Measurements from ENCODE around the gene MIP.
"Not testable (repeated sequence)": the region's sequence is repeated elsewhere in the genome, so short reads cannot be mapped to it uniquely, and the experiment has no call there.

Gene MIP

DNA sequence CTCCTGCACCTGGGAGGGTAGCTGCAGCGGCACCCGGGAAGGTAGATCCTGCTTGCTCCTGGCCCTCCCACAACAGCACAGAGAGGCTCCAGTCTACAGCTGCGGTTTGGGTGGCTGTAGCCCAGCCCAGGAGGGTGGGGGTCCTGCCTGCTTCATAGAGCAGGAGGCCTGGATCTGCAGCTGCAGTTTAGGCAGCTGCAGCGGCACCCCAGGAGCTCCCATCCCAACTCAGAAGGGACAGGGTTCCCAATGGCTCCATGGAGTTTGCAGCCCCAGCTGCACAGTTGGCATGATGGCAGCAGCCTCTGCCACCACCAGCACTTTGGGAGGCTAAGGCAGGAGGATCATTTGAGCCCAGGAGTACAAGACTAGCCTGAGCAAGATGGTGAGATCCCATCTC, 43.7 kb downstream of the MIP start:
- DNase-seq (ENCODE audit: low read depth in 3 of 3): no peak

DNA sequence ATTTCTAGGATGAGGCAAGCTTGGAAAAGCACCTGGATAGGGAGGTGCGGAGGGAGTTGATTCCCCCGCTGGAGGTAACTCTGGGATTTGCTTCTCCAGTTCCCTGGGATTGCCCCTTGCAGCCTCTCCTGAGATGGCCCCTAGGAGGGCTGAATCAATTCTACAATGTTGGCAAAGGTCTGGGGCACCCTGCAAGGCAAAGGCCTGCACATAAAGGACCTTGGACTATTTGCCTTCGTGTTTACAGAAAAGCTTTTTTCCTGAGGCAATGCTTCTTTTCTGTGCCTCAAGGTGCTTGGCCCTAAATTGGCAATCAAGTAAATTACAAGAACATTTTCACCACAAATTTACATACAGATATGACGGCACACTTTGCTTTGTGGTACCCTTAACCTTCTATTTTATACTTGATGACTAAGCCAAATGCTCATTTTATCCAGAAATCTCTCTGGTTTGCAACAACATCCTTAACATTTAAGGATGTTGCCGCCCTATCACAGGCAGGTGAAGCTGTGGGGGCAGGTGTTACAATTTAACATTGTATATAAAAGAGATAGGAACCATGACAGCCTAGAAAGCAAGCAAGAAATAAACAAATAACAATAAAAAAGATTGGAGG, 45.5 kb downstream of the MIP start:
- DNase-seq (ENCODE audit: low read depth in 3 of 3): no peak

GRCh38 chr12:56404227-56404626, 50.2 kb downstream of the MIP start:
- not testable (repeated sequence) for DNase-seq (ENCODE audit: low read depth in 3 of 3)

DNA sequence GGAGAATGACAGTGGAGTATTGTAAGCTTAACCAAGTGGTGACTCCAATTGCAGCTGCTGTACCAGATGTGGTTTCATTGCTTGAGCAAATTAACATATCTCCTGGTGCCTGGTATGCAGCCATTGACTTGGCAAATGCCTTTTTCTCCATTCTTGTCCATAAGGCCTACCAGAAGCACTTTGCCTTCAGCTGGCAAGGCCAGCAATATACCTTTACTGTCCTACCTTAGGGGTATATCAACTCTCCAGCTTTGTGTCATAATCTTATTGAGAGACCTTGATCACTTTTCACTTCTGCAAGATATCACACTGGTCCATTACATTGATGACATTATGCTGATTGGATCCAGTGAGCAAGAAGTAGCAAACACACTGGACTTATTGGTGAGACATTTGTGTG, 52.8 kb downstream of the MIP start:
- not testable (repeated sequence) for DNase-seq (ENCODE audit: low read depth in 3 of 3)

GRCh38 chr12:56401125-56401524, 53.3 kb downstream of the MIP start:
- DNase-seq (ENCODE audit: low read depth in 3 of 3): not testable (repeated sequence)
